Epithelial cell of proximal tubule (primary cell): ENCODE results near the gene ACSM3. TPM values are rescaled to one million over a fixed set of nuclear protein-coding genes. Genes with fewer than 3 reads are reported as not detected.

Experiments
- DNase-seq: peaks from one replicate; pipeline ENCODE4 v3.0.0-alpha.2; 2011; ENCODE audit warnings: low read depth
- H3K4me3 ChIP-seq: 2 replicates; pipeline ENCODE4 v1.5.1; 2011; ENCODE audit warnings: low read depth, mild to moderate bottlenecking, low read length
- total RNA-seq: library from RNA; depleted of rRNA; stranded (reverse); fragments of >200 nt; gene quantifications from 2 replicates; pipeline ENCODE4 v1.2.3, GENCODE V29; 2015
- TF ChIP-seq, protein P1 (sequence below): conservative IDR thresholded peaks from 2 replicates; pipeline ENCODE4 v1.5.1; 2012; ENCODE audit warnings: low read depth, mild to moderate bottlenecking, low read length

ACSM3 gene
- total RNA-seq, 1 donor from 2014 or later, result 5.9 TPM

DNA sequence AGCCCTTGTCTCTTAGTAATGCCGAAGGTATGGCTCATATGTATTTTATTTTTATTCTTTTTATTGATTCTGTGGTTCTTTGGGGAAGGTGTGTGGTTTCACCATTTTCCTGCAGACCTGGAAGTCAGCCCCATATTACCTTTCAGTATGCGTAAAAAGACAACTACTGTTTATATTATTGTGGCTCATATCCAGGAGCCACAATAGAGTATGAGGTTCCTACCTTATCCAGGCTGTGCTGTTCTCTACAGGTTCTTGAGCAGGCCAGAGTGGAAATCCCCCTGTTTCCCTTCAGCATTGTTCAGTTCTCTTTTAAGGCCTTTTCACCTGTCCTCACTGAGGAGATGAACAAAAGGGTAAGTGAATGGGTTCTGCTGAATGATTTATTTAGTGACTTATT lies 75.7 kb downstream of the ACSM3 start:
- TF ChIP-seq, protein P1, sequence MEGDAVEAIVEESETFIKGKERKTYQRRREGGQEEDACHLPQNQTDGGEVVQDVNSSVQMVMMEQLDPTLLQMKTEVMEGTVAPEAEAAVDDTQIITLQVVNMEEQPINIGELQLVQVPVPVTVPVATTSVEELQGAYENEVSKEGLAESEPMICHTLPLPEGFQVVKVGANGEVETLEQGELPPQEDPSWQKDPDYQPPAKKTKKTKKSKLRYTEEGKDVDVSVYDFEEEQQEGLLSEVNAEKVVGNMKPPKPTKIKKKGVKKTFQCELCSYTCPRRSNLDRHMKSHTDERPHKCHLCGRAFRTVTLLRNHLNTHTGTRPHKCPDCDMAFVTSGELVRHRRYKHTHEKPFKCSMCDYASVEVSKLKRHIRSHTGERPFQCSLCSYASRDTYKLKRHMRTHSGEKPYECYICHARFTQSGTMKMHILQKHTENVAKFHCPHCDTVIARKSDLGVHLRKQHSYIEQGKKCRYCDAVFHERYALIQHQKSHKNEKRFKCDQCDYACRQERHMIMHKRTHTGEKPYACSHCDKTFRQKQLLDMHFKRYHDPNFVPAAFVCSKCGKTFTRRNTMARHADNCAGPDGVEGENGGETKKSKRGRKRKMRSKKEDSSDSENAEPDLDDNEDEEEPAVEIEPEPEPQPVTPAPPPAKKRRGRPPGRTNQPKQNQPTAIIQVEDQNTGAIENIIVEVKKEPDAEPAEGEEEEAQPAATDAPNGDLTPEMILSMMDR, result no peak
- no peak for DNase-seq

DNA sequence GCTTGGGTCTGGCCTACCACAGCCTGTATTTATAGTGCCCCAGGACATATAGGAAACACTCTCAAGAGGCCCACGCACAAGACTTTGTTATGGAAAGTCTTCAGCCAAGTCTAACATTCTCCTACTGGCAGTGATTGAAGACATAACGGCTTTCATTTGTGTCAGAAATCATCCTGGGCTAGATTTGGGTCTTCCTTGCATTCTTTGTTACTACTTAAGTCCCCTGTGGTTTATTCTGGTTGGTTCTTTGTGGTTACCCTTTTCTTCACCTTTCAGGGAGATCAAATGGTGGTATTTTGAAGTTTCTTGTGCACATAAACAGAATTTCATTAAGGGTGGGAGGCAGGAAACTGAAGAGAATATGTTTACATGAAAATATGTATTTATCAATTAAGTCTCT lies 80.2 kb downstream of the ACSM3 start:
- H3K4me3 ChIP-seq, result no peak overlapping the region
- TF ChIP-seq, protein P1, result no peak
- DNase-seq, result no peak

More for the DNA sequence above, 75.7 kb downstream of the ACSM3 start:
- H3K4me3 ChIP-seq, result no peak overlapping the region

DNA sequence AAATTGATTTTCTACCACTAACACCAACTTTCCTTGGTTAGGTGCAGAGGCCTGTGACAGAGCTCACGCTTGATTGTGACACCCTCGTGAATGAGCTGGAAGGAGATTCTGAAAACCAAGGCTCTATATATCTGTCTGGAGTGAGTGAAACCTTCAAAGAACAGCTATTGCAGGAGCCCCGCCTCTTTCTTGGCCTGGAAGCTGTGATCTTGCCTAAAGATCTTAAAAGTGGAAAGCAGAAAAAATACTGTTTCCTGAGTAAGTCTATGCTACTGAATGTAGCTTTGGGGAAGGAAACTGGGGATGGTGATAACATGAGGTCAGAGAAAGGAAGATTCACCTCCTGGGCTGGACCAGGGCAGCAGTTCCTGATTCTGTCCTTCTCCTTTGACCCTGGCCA lies 80.8 kb downstream of the ACSM3 start:
- no peak for DNase-seq
- TF ChIP-seq, protein P1, result no peak
- H3K4me3 ChIP-seq, result no peak overlapping the region

DNA sequence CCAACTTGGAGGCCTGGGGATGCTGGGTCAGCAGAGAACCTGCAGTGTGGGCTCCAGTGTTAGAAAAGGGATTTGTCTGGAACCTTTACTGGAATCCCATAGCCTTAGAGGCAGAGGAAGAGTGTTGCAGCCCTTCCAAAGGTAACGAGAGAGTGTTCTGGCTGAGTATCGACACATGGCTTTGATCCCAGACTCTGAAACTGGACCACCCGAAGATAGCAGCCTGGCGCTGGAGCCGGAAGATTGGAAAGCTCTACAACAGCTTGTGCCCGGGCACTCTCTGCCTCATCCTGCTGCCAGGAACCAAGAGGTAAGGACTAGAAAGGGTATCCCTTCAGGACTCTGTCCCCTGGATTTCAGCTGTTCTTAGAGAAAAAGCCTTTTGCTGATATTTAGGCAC lies 82.2 kb downstream of the ACSM3 start:
- DNase-seq, result no peak
- TF ChIP-seq, protein P1, result no peak
- H3K4me3 ChIP-seq, result no peak overlapping the region

DNA sequence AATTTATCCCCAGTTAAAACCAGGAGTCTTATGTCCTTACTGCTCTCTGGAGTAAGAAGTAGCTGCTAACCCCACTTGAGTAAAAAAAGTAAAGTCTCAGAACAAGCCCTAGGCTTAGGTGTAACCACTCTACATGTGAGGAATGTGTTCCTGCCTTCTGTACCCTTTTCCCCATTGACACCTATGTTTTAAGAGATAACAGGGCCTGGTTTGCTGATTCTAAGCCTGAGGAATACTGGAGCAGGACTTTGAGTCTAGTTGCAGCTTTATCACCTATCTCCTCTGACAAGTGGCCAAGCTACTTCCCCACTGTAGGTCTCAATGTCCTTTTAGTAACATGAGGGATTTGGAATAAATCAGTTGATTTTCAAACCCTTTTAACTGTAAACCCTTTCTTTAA lies 82.7 kb downstream of the ACSM3 start:
- H3K4me3 ChIP-seq, result no peak overlapping the region
- no peak for DNase-seq
- TF ChIP-seq, protein P1, result no peak

Other genes with a start within 250 kb of the ACSM3 start
- gene ACSM2B, start 187.6 kb upstream of the ACSM3 start, total RNA-seq, result not detected in 2 replicates
- 0.22 TPM in 1 of 2 replicates, not detected in the other for gene ACSM1, start 66.3 kb upstream of the ACSM3 start, total RNA-seq
- gene THUMPD1, start 22.2 kb upstream of the ACSM3 start, total RNA-seq, result 18.6 and 52.2 TPM in 2 replicates
- 17.5 and 22.5 TPM in 2 replicates for gene ERI2, start 42.5 kb downstream of the ACSM3 start, total RNA-seq
- 5.6 and 6.5 TPM in 2 replicates for gene REXO5, start 42.5 kb downstream of the ACSM3 start, total RNA-seq
- 7.2 and 7.5 TPM in 2 replicates for gene DCUN1D3, start 136.3 kb downstream of the ACSM3 start, total RNA-seq
- 23.8 and 32.8 TPM in 2 replicates for gene LYRM1, start 136.8 kb downstream of the ACSM3 start, total RNA-seq